Activated naive CD4-positive, alpha-beta T cell treated with anti-CD3 and anti-CD28 coated beads, Interleukin-2, amount 50 U/mL, for 24 hours (primary cell): ENCODE data around the gene SLC6A3.
"Not testable (repeated sequence)": the region's sequence is repeated elsewhere in the genome, so short reads cannot be mapped to it uniquely, and the experiment has no call there.

Experiments
- H3K27ac Mint-ChIP-seq: one replicate; pipeline ENCODE4 v1.8.0; 2021; ENCODE audit warnings: mild to moderate bottlenecking, mixed read lengths
- H3K27me3 Mint-ChIP-seq: one replicate; pipeline ENCODE4 v1.8.0; 2021; ENCODE audit warnings: mixed read lengths
- H3K36me3 Mint-ChIP-seq: one replicate; pipeline ENCODE4 v1.8.0; 2021; ENCODE audit warnings: mixed read lengths
- H3K4me1 Mint-ChIP-seq: one replicate; pipeline ENCODE4 v1.8.0; 2021; ENCODE audit warnings: mixed read lengths
- H3K4me3 Mint-ChIP-seq: one replicate; pipeline ENCODE4 v1.8.0; 2021; ENCODE audit warnings: mild to moderate bottlenecking, mixed read lengths
- H3K9me3 Mint-ChIP-seq: one replicate; pipeline ENCODE4 v1.8.0; 2021; ENCODE audit warnings: mixed read lengths

SLC6A3 gene

DNA sequence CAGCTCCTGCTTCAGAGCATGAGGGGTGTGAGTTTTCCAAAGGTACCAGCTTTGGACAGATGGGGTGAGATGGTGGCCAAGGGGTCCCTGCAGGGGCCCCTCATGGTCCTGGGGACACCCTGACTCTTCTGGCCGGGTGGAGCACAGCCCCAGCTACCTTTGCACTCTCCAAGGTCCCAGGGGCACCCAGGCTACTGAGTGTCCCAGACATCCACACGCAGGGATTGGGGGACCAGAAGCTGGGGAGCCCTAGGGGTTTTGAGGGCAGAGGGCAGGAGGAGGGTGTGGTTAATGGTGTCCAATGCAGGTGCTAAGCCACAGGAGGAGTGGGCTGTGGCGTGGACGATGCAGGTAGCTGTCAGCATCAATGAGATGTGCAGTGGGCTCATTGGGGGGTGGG, 84.4 kb downstream of the SLC6A3 start:
- no peaks in the 10 kb centered on the region for H3K9me3 Mint-ChIP-seq
- H3K4me3 Mint-ChIP-seq = no peak overlapping the region
- no peak overlapping the region for H3K27ac Mint-ChIP-seq
- H3K27me3 Mint-ChIP-seq = peaks cover 7% of the 10 kb centered on the region
- no peaks in the 10 kb centered on the region for H3K36me3 Mint-ChIP-seq
- H3K4me1 Mint-ChIP-seq = no peaks in the 10 kb centered on the region

DNA sequence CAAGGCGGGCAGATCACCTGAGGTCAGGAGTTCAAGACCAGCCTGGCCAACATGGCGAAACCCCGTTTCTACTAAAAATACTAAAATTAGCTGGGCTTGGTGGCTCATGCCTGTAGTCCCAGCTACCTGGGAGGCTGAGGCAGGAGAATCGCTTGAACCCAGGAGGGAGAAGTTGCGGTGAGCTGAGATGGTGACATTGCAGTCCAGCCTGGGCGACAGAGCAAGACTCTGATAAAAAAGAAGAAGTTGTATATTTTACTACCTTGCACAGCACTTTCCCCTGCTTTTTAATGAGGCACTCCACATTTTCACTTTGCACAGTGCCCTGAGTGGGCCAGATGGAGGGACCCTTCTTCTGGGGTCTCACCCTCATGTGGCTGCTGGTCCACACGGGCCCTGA, 84.9 kb downstream of the SLC6A3 start:
- not testable (repeated sequence) for H3K36me3 Mint-ChIP-seq, H3K27me3 Mint-ChIP-seq, H3K4me3 Mint-ChIP-seq, H3K9me3 Mint-ChIP-seq, H3K27ac Mint-ChIP-seq, H3K4me1 Mint-ChIP-seq

GRCh38 chr5:1359713-1360112, 85.5 kb downstream of the SLC6A3 start:
- H3K27ac Mint-ChIP-seq = no peak overlapping the region
- no peak overlapping the region for H3K4me3 Mint-ChIP-seq
- no peaks in the 10 kb centered on the region for H3K9me3 Mint-ChIP-seq
- H3K4me1 Mint-ChIP-seq = no peaks in the 10 kb centered on the region
- peaks cover 7% of the 10 kb centered on the region for H3K27me3 Mint-ChIP-seq
- no peaks in the 10 kb centered on the region for H3K36me3 Mint-ChIP-seq

- Mint-ChIP-seq H3K36me3 (no peaks in the 10 kb centered on the region), H3K4me3 (no peak overlapping the region), H3K27ac (no peak overlapping the region), H3K27me3 (peaks cover 4% of the 10 kb centered on the region), H3K9me3 (no peaks in the 10 kb centered on the region), H3K4me1 (no peaks in the 10 kb centered on the region)
Observed at GRCh38 chr5:1359031-1359645, 86.1 kb downstream of the SLC6A3 start.

DNA sequence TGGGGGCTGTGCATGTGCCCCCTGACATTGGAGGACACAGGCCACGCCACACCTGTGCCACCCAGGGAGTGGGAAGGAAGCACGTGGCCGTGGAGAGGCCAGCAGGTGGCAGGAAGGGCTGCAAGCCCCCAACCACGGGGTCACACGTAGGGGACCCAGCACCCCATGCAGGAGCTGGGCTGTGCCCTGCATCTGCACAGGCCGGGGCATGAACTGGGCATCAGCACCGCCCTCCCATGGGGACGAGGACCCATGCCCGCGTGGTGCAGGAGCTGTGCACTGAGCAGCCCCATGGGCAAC, 86.6 kb downstream of the SLC6A3 start:
- Mint-ChIP-seq H3K36me3 (no peaks in the 10 kb centered on the region), H3K27me3 (peaks cover 4% of the 10 kb centered on the region), H3K27ac (no peak overlapping the region), H3K9me3 (no peaks in the 10 kb centered on the region), H3K4me1 (no peaks in the 10 kb centered on the region), H3K4me3 (no peak overlapping the region)

DNA sequence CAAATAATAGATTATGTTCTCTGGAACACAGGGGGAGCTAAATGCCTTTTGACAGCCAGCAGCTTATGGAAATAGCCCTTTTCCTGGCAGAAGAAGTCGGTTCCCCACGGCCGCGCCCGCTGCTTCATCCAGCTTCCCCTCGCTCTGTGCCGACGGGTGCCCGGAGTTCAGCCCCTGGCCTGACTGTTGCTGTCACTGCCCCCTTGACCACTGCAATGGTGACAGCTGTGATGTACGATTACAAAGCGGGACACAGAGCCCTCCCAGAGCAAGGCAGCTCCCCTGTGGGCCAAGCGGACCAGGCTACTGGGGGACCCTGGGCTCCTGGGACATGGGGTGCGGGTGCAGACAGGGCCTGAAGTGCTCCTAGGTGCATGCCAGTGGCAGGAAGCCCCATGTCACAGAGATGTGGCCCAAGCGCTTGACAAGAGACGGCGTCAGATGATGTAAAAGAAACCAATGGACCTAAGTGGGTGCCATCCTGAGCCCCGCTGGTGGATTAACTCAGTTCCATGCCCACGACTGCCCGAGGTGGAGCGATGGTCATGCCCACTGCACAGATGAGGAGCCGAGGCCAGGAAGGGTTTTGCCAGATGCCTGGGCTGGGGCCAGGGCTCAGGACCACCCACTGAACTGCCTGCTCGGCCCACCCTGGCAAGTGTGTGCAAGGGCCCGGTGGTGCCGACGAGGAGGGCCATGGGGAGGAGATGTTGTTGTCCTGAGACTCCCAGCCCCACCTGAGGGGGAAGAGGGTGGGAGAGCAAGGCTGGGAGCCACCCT, 87.1 kb downstream of the SLC6A3 start:
- Mint-ChIP-seq H3K4me1 (no peaks in the 10 kb centered on the region), H3K36me3 (no peaks in the 10 kb centered on the region), H3K9me3 (no peaks in the 10 kb centered on the region), H3K4me3 (no peak overlapping the region), H3K27me3 (peaks cover 3% of the 10 kb centered on the region), H3K27ac (no peak overlapping the region)

DNA sequence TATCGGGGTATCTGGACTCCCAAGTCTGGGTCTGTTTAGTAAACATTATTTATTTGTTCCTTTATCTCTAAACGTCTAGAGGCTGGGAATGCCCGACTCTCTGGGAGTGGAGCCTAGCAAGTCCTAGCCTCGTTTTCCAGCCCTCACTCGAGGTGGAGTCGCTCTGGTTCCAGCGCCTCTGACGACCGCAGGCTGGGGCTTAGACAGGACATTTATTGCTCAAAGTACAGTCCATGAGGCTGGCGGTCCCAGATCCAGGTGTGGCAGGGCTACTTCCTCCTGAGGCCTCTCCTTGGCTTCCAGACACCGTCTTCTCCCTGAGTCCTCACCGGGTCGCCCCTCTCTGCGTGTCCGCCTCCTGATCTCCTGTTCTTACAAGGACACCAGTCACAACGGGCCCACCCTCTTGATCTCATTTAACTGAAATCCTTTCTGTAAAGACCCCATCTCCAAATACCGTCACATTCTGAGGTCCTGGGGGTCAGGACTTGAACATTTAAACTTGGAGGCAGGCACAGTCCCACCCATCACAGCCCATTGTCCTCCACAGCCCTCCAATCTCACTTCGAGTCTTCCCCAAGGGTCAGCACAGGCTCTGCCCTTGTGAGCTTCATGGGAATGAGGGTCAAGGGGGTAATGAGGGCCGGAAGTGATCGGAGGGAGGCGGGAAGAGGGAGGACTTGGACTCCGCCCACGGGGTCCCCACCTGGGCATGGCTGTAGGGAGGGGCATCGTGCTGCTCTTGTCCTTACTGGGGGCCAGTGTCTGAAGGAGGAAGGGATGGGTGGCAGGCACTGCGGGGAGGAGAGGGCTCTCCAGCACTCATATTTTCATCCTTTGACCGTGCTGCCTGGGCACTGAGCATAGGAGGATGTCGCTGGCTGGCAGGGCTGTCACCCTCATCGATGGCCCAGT, 88.1 kb downstream of the SLC6A3 start:
- Mint-ChIP-seq H3K4me1 (no peaks in the 10 kb centered on the region), H3K36me3 (no peaks in the 10 kb centered on the region), H3K9me3 (no peaks in the 10 kb centered on the region), H3K27me3 (peaks cover 1% of the 10 kb centered on the region), H3K4me3 (no peak overlapping the region), H3K27ac (no peak overlapping the region)

GRCh38 chr5:1354576-1354975, 90.7 kb downstream of the SLC6A3 start:
- Mint-ChIP-seq H3K36me3 (no peaks in the 10 kb centered on the region), H3K9me3 (no peaks in the 10 kb centered on the region), H3K27ac (no peak overlapping the region), H3K27me3 (no peaks in the 10 kb centered on the region), H3K4me1 (no peaks in the 10 kb centered on the region), H3K4me3 (no peak overlapping the region)

- H3K4me1 Mint-ChIP-seq = no peaks in the 10 kb centered on the region
- no peaks in the 10 kb centered on the region for H3K9me3 Mint-ChIP-seq
- no peaks in the 10 kb centered on the region for H3K27me3 Mint-ChIP-seq
- no peaks in the 10 kb centered on the region for H3K36me3 Mint-ChIP-seq
- H3K27ac Mint-ChIP-seq = no peak overlapping the region
- no peak overlapping the region for H3K4me3 Mint-ChIP-seq
Observed at GRCh38 chr5:1352231-1353219, 92.7 kb downstream of the SLC6A3 start.

DNA sequence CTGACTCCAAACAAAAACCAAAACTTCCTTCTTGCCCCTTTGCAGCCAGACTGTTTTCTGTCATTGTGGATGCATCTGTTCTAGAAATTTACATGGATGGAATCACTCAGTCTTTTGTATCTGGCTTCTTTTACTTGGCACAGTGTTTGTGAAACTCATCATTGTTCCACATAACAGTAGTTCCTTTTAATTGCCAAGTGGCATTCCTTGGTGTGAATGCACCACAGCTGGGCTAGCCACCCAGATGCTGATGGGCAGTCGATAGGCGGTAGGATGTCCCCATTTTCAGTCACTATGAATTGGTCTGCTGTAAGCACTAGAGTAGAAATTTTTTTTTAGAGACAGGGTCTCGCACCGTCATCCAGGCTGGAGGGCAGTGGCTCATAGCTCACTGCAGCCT, 94.1 kb downstream of the SLC6A3 start:
- Mint-ChIP-seq H3K4me1 (peaks cover 3% of the 10 kb centered on the region), H3K36me3 (no peaks in the 10 kb centered on the region), H3K27ac (no peak overlapping the region), H3K4me3 (no peak overlapping the region), H3K27me3 (no peaks in the 10 kb centered on the region), H3K9me3 (no peaks in the 10 kb centered on the region)

- H3K36me3 Mint-ChIP-seq = no peaks in the 10 kb centered on the region
- H3K9me3 Mint-ChIP-seq = no peaks in the 10 kb centered on the region
Observed at GRCh38 chr5:1349246-1349645, 96.0 kb downstream of the SLC6A3 start.

DNA sequence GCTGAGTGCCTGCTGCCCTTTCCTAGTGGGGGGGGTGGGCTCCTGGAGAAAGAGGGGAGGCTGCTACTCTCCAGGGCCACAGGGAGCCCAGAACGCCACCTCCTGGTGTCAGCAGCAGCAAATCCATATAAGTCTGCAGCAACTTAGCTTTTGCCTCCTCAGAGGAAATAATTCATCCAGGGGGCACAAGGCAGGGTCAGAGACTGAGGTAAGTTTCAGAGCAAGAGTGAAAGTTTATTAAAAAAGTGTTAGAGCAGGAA, 96.3 kb downstream of the SLC6A3 start:
- H3K4me3 Mint-ChIP-seq = no peak overlapping the region
- no peak overlapping the region for H3K27ac Mint-ChIP-seq
- peaks cover 8% of the 10 kb centered on the region for H3K4me1 Mint-ChIP-seq
- no peaks in the 10 kb centered on the region for H3K9me3 Mint-ChIP-seq
- H3K27me3 Mint-ChIP-seq = no peaks in the 10 kb centered on the region
- H3K36me3 Mint-ChIP-seq = peaks cover 3% of the 10 kb centered on the region

More at GRCh38 chr5:1349246-1349645, 96.0 kb downstream of the SLC6A3 start:
- H3K27me3 Mint-ChIP-seq = no peaks in the 10 kb centered on the region
- H3K4me1 Mint-ChIP-seq = peaks cover 5% of the 10 kb centered on the region
- no peak overlapping the region for H3K4me3 Mint-ChIP-seq
- no peak overlapping the region for H3K27ac Mint-ChIP-seq

- Mint-ChIP-seq H3K27me3 (no peaks in the 10 kb centered on the region), H3K4me1 (peaks cover 16% of the 10 kb centered on the region), H3K27ac (peak overlapping the region; percentile 88), H3K36me3 (peaks cover 7% of the 10 kb centered on the region), H3K4me3 (peak overlapping the region; percentile 19), H3K9me3 (no peaks in the 10 kb centered on the region)
Observed at GRCh38 chr5:1347571-1347970, 97.7 kb downstream of the SLC6A3 start.

GRCh38 chr5:1346627-1347440, 98.4 kb downstream of the SLC6A3 start:
- Mint-ChIP-seq H3K9me3 (no peaks in the 10 kb centered on the region), H3K4me3 (peak overlapping the region; percentile 86), H3K27me3 (no peaks in the 10 kb centered on the region), H3K27ac (peak overlapping the region; percentile 88), H3K4me1 (peaks cover 19% of the 10 kb centered on the region), H3K36me3 (peaks cover 7% of the 10 kb centered on the region)
